Hepatocyte (in vitro differentiated cells): ENCODE data around the gene AXIN2. TPM values are rescaled to one million over a fixed set of nuclear protein-coding genes. Genes with fewer than 3 reads are reported as not detected.

Source experiments
- DNase-seq: peaks from one replicate; pipeline ENCODE4 v3.0.0-alpha.2; 2016; ENCODE audit warnings: low spot score
- H2AFZ ChIP-seq: fragments of 200-600 bp; sonication (generic); 2 replicates; pipeline ENCODE4 v1.6.0; 2016; ENCODE audit warnings: antibody characterized with exemption, mild to moderate bottlenecking
- H3K27ac ChIP-seq: fragments of 200-600 bp; sonication (generic); 2 replicates; pipeline ENCODE4 v1.5.1; 2016; ENCODE audit warnings: mild to moderate bottlenecking
- H3K27me3 ChIP-seq: fragments of 200-600 bp; sonication (generic); 2 replicates; pipeline ENCODE4 v1.6.1; 2016
- H3K36me3 ChIP-seq: fragments of 200-600 bp; sonication (generic); replicated peaks from 2 replicates; pipeline ENCODE4 v1.5.1; 2016; ENCODE audit warnings: low read depth; ENCODE audit not compliant: insufficient read depth
- H3K4me1 ChIP-seq: fragments of 200-600 bp; sonication (generic); 2 replicates; pipeline ENCODE4 v1.5.1; 2016; ENCODE audit warnings: mild to moderate bottlenecking, moderate library complexity; ENCODE audit not compliant: insufficient read depth
- H3K4me2 ChIP-seq: fragments of 200-600 bp; sonication (generic); 2 replicates; pipeline ENCODE4 v1.6.0; 2016
- H3K4me3 ChIP-seq: fragments of 200-600 bp; sonication (generic); 2 replicates; pipeline ENCODE4 v1.5.1; 2016; ENCODE audit warnings: mild to moderate bottlenecking
- H3K79me2 ChIP-seq: fragments of 200-600 bp; sonication (generic); 2 replicates; pipeline ENCODE4 v1.6.0; 2017; ENCODE audit warnings: mild to moderate bottlenecking
- H3K9me2 ChIP-seq: fragments of 200-600 bp; sonication (generic); replicated peaks from 2 replicates; pipeline ENCODE4 v1.6.0; 2017; ENCODE audit warnings: mild to moderate bottlenecking; ENCODE audit not compliant: insufficient read depth
- H3K9me3 ChIP-seq: fragments of 200-600 bp; sonication (generic); 2 replicates; pipeline ENCODE4 v1.5.1; 2016; ENCODE audit warnings: low read depth, mild to moderate bottlenecking
- H4K20me1 ChIP-seq: fragments of 200-600 bp; sonication (generic); 2 replicates; pipeline ENCODE4 v1.6.0; 2016; ENCODE audit warnings: mild to moderate bottlenecking; ENCODE audit not compliant: insufficient read depth, poor library complexity, severe bottlenecking
- EZH2 ChIP-seq: fragments of 200-600 bp; sonication (generic); IDR thresholded peaks from 2 replicates; pipeline ENCODE4 v1.6.1; 2016; ENCODE audit warnings: antibody characterized with exemption, mild to moderate bottlenecking, borderline replicate concordance
- EZH2phosphoT487 ChIP-seq: fragments of 200-600 bp; sonication (generic); IDR thresholded peaks from one replicate; pipeline ENCODE4 v1.6.1; 2018; ENCODE audit warnings: antibody characterized with exemption, mild to moderate bottlenecking, low read depth, moderate library complexity; ENCODE audit not compliant: unreplicated experiment, severe bottlenecking
- WGBS: methylation state at CpG from one replicate; pipeline ENCODE4 v1.1.6; 2016; ENCODE audit warnings: low lambda C conversion rate; ENCODE audit errors: missing lambda C conversion rate; 5-methylcytosine and 5-hydroxymethylcytosine counted together
- polyA plus RNA-seq: library from polyadenylated mRNA; unstranded; fragments of >200 nt; fragmentation: Nextera tagmentation; extraction: Ambion mirVana; gene quantifications from 2 replicates; pipeline ENCODE4 v1.2.1, GENCODE V29; 2016
- total RNA-seq: library from RNA; depleted of rRNA; stranded (reverse); fragments of >200 nt; gene quantifications from 2 replicates; pipeline ENCODE4 v1.2.3, GENCODE V29; 2014
- TF ChIP-seq, protein P1 (sequence below): fragments of 200-600 bp; sonication (generic); IDR thresholded peaks from 2 replicates; pipeline ENCODE4 v1.5.1; 2016; ENCODE audit warnings: antibody characterized with exemption, mild to moderate bottlenecking; ENCODE audit not compliant: poor library complexity

The AXIN2 gene
- total and polyA plus RNA-seq, 2 experiments from 2014 or later, result 15.4 to 22.3 TPM

DNA sequence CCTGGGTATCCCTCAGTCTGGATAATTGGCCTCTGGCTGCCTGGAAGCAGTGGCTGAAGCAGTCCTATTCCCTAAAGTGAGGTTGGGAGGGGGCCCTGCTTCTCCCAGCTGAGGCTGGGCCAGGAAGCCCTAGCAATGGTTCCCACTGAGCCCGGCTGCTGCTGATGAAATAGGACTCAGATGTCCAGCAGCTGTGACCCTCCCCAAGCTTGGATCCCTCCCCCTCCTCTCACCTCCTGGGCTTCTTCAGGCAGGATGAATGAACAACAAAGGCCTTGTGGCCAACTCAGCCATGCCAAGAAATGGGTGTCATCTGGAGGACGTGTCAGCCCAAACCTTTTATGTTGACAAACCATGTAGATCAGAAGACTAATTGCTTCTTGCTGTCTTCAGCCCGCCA, 42.0 kb downstream of the AXIN2 start:
- Histone ChIP-seq H3K36me3 (no peaks in the 10 kb centered on the region), H4K20me1 (no peaks in the 10 kb centered on the region), H3K9me2 (no peaks in the 10 kb centered on the region), H3K4me2 (no peak overlapping the region), H3K27me3 (no peaks in the 10 kb centered on the region), H3K9me3 (no peaks in the 10 kb centered on the region), H3K27ac (no peak overlapping the region), H3K4me1 (peaks cover 19% of the 10 kb centered on the region), H3K4me3 (no peak overlapping the region), H3K79me2 (no peaks in the 10 kb centered on the region), H2AFZ (no peak overlapping the region)
- 81% methylated on average over 3 of the region's 3 CpGs for WGBS
- TF ChIP-seq, protein P1, sequence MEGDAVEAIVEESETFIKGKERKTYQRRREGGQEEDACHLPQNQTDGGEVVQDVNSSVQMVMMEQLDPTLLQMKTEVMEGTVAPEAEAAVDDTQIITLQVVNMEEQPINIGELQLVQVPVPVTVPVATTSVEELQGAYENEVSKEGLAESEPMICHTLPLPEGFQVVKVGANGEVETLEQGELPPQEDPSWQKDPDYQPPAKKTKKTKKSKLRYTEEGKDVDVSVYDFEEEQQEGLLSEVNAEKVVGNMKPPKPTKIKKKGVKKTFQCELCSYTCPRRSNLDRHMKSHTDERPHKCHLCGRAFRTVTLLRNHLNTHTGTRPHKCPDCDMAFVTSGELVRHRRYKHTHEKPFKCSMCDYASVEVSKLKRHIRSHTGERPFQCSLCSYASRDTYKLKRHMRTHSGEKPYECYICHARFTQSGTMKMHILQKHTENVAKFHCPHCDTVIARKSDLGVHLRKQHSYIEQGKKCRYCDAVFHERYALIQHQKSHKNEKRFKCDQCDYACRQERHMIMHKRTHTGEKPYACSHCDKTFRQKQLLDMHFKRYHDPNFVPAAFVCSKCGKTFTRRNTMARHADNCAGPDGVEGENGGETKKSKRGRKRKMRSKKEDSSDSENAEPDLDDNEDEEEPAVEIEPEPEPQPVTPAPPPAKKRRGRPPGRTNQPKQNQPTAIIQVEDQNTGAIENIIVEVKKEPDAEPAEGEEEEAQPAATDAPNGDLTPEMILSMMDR, result no peak
- TF ChIP-seq EZH2 (no peak), EZH2phosphoT487 (no peak)
- no peak for DNase-seq

DNA sequence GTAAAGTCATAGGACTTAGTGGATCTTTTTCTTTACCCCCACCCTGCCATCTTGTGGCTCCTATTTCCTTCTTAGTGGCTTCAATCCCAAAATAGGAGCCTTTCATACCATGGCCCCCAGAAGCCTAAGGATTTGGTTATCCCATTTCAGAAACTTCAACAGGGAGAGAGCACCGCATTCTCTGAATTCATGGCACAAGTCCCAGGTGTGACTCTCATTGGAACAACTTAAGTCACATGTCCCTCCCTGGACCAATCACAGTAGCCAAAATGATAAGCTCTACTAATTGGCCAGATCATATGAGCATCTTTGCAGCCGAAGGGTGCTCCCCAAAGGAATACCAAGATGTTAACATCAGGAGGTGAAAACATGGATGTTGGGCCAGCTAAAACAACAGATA, 43.2 kb downstream of the AXIN2 start:
- Histone ChIP-seq H3K9me3 (no peaks in the 10 kb centered on the region), H2AFZ (no peak overlapping the region), H3K9me2 (no peaks in the 10 kb centered on the region), H3K4me3 (no peak overlapping the region), H3K4me1 (peaks cover 12% of the 10 kb centered on the region), H4K20me1 (no peaks in the 10 kb centered on the region), H3K27me3 (no peaks in the 10 kb centered on the region), H3K27ac (no peak overlapping the region), H3K4me2 (no peak overlapping the region), H3K36me3 (no peaks in the 10 kb centered on the region), H3K79me2 (no peaks in the 10 kb centered on the region)
- TF ChIP-seq EZH2, result no peak
- TF ChIP-seq, protein P1, result no peak
- TF ChIP-seq EZH2phosphoT487, result no peak
- DNase-seq, result no peak
- WGBS, result 95% methylated on average over 2 of the region's 2 CpGs

DNA sequence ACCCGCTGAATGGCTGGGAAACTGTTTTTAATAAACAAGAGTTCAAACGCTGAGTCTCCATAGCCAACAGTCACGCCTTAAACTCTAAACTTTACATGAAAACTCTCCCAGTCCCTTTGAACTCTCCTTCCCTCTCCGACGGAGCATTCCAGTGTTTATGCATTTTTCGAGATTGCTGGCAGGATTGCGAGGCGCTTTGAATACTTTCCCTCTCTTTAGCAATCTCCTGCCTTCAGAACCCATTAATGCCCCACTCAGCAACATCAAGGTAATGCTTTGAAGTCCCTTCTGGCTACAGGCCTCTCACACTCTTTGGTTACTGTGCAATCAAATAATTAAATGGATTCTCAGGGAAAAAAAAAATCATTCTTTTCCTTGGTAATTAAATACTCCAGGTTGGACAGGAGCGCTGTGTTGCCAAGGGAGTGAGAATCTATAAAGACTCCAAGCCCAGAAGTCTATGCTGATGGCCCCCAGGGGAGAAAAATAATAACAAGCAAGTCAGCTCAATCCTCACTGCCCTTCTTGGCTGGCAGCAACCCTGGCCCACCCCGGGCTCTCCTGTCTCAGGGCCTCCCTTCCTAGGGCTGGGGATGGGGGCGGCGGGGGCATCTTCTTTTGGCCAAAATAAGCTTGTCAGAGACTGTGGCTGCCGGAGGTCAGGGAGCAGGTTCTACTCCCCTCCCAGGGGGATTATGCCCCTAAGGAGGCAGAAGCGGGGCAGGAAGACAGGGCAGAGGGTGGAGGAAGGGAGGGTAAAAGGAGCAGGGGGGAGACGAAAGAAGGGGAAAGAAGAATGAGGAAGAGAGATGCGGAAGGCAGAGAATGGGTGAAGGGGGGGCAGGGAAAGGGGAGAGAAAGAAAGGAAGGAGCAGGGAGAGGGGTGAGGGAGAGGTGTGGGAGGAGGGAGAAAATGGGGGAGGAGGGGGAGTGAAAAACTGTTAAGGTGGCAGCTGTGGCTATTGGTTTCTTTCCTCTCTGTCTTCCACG, 45.2 kb downstream of the AXIN2 start:
- 33% methylated on average over 15 of the region's 17 CpGs for WGBS
- H3K36me3 ChIP-seq, result no peaks in the 10 kb centered on the region
- H4K20me1 ChIP-seq, result no peaks in the 10 kb centered on the region
- H3K4me2 ChIP-seq, result peak overlapping the region; percentile 63
- no peaks in the 10 kb centered on the region for H3K9me2 ChIP-seq
- H2AFZ ChIP-seq, result no peak overlapping the region
- peaks cover 12% of the 10 kb centered on the region for H3K4me1 ChIP-seq
- DNase-seq, result peak; percentile 58
- H3K27me3 ChIP-seq, result no peaks in the 10 kb centered on the region
- no peak overlapping the region for H3K4me3 ChIP-seq
- peak overlapping the region; percentile 5 for H3K27ac ChIP-seq
- H3K79me2 ChIP-seq, result no peaks in the 10 kb centered on the region
- TF ChIP-seq EZH2 (no peak), EZH2phosphoT487 (no peak)
- TF ChIP-seq, protein P1, result no peak
- no peaks in the 10 kb centered on the region for H3K9me3 ChIP-seq
